ENCODE data around the gene DNAAF6.
"Not testable (repeated sequence)": the region's sequence is repeated elsewhere in the genome, so short reads cannot be mapped to it uniquely, and the experiment has no call there.

Gene DNAAF6

DNA sequence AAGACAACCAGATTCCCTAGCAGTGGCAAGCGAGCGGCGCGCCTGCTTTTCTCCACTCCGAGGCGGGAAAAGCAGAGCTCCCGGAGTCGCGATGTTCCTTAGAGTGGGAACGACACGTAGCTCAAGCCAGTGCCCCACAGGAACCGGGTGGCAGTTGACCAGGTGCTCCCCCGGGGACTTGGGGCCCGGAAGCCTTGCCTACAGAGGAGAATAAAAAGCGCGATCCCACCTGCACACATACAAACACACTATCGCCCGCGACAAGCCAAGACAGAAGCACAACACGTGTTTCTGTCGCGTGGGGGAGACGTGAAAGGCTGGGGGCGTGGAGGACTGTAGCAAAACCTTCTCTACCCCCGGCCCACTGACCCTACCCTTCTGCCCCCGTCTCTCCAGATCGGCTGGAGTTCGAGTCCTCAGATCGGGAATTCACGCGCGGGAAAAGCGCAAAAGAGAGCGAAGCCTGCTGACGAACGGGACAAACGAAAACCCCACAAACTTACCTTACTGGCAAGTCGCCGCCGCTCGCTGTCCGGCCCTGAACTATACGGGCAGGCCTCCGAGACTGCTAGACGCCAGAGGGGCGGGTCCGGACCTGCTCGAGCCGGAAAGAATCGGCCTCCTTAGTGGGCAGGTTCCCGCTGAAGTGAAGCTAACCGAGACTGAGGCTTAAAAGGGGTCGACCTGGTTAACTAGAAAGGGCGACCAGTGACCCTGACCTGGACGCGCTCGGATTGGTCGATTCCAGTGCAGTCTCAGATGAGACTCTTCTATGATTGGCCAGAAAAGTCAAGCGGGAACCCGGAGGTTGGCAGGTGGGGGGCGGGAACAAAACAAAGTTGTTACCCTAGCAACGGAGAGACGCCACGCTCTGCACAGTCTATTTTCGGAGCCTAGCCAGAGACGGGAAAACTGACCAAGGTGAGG is at the start of gene DNAAF6, which contains the start of gene NUP62CL:
Gene DNAAF6 (plus strand): TSS at position 842 of the 927 bp plus-strand sequence. CDS start 6,265 bp downstream, outside the sequence.
Gene NUP62CL (minus strand): TSS at position 664 of the 927 bp plus-strand sequence. CDS start 31,287 bp downstream, outside the sequence.
- DNase-seq (ENCODE audit: low read depth in 1 of 2, low spot score in 1 of 2), result peak; percentile 30 to 48

DNA sequence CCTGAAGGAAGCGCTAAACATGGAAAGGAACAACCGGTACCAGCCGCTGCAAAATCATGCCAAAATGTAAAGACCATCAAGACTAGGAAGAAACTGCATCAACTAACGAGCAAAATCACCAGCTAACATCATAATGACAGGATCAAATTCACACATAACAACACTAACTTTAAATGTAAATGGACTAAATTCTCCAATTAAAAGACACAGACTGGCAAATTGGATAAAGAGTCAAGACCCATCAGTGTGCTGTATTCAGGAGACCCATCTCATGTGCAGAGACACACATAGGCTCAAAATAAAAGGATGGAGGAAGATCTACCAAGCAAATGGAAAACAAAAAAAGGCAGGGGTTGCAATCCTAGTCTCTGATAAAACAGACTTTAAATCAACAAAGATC is 48.8 kb upstream of the DNAAF6 start:
- DNase-seq (ENCODE audit: low read depth in 1 of 2, low spot score in 1 of 2), result not testable (repeated sequence)

DNA sequence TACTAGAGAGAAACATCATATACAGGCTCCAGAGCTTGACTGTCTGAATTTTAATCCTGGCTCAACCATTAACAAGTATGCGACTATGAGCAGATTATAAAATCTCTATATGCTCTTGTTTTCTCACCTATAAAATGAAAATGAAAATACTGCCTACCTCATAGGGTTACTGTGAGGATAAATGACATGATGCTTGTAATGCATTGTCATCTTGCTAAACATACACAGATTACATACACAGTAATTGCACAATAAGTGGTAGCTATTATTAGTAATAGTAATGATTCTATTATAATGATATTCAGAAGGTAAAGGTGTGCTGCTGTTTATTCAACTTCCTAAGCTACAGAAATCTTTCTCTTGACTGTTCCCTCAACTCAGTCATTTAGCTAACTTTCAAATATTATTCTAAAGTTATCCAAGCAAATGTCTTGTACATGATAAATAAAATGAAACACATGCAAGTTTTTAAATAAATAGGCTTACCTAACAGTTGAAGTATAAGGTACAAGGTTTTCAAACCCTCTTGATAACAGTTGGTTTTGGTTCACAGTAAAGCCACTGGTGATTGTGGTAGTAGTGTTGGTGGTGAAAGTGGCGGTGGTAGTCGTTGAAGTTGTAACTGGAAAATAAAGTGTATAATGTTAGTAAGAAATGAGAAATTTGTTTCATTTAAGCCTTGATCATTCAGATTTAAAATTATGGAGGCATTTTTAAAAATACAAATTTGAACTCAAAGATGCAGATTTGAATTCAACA is 39.1 kb upstream of the DNAAF6 start:
- no peak for DNase-seq (ENCODE audit: low read depth in 1 of 2, low spot score in 1 of 2)

DNA sequence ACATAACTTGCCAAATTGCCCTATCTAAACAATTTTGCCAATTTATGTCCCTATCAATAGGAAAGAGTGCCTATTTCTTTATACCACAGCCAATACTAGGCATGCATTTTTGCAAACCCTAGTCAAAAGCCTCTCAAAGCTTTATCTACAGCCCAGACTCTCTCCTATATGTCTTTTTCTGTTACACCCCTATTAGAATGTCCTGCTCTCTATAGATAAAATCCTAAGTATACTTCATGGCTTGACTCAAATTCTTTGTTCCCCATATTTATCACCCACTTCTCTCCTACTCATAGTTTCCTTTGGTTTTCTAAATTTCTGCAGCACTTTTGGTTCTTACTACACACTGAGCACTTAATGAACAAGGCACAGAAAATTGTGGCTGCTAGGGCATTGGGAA is 38.2 kb upstream of the DNAAF6 start:
- no peak for DNase-seq (ENCODE audit: low read depth in 1 of 2, low spot score in 1 of 2)

DNA sequence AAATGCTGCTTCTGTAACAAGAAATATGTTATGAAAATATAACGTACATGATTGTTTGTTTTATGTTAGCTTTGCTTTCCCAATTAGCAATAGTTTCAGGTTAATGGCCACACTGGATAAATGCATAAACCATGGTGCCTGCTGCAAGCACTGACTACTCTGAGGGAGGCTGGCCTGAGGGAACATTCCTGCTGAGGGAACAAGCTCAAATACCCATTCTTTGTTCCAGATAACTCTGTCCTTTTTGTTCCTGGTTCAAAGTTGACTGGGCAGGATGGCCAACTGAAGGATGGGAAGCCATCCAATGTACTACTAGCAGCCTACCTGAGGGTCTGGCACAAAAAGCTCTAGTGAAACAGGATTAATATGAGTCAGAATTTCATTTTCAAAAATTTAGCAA is 37.7 kb upstream of the DNAAF6 start:
- no peak for DNase-seq (ENCODE audit: low read depth in 1 of 2, low spot score in 1 of 2)

DNA sequence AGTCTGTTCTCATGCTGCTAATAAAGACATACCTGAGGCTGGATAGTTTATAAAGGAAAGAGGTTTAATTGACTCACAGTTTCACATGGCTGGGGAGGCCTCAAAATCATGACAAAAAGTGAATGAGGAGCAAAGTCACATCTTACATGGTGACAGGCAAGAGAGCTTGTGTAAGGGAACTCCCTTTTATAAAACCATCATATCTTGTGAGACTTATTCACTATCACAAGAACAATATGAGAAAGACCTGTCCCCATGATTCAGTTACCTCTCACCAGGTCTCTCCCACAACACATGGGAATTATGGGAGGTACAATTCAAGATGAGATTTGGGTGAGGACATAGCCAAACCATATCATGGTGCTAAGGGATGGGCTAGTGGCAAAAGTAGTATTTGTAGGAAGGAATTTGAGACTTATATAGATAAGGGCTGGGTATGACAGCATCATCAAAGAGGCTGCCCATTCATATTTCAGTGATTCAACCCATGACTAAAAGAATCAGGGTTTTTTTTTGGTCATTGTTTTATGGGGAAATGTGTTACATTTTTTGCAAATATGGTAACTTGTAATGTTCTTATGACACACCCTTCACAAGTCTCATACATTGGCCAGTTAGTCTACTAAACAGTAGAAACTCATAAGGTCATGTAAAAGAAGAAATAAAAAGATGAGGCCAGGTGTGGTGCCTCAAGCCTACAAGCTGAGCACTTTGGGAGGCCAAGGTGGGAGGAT is 34.9 kb upstream of the DNAAF6 start:
- DNase-seq (ENCODE audit: low read depth in 1 of 2, low spot score in 1 of 2), result no peak

DNA sequence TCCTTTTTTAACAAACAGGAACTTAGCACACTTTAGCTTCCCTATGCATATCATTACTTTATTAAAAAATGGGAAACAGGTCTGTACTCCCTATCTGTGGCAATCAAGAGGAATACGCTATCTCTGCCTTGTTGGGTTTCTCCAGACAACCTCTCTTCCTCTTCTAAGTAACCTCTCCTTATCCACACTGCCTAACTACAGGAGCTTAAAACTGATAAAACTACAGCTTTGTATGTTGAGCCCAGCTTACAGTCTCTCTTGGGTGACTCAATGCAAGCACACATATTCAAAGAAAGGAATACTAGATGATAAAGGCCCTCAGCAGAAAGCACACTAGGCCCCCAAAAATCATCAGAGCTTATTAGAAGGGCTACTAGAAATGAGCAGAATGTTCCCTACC is 9.1 kb upstream of the DNAAF6 start:
- no peak for DNase-seq (ENCODE audit: low read depth in 1 of 2, low spot score in 1 of 2)

DNA sequence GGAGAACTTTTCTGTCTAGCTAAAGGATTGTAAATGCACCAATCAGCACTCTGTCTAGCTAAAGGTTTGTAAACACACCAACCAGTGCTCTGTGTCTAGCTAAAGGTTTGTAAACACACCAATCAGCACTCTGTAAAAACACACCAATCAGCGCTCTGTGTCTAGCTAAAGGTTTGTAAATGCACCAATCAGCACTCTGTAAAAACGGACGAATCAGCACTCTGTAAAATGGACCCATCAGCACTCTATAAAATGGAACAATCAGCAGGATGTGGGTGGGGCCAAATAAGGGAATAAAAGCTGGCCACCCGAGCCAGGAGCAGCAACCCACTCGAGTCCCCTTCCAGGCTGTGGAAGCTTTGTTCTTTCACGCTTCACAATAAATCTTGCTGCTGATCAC is 8.3 kb upstream of the DNAAF6 start:
- not testable (repeated sequence) for DNase-seq (ENCODE audit: low read depth in 1 of 2, low spot score in 1 of 2)

DNA sequence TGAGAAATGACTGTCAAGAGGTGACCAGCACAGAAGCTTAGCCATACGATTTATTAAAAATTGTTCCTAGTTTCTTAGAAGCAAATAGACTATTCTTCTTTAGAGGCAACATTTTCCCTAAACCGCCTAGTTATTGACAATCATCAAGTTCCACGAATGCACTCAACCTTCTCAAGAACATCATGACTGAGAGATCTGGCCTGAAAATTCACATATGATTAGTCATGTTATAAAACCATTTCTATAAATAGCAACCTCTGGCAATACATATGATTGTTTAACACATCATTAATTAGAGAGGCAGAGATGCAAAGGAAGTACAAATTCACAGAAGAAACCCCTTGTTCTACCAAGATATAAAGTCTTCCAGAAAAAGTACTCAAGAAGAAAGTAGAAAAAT is 6.9 kb upstream of the DNAAF6 start:
- no peak for DNase-seq (ENCODE audit: low read depth in 1 of 2, low spot score in 1 of 2)

DNA sequence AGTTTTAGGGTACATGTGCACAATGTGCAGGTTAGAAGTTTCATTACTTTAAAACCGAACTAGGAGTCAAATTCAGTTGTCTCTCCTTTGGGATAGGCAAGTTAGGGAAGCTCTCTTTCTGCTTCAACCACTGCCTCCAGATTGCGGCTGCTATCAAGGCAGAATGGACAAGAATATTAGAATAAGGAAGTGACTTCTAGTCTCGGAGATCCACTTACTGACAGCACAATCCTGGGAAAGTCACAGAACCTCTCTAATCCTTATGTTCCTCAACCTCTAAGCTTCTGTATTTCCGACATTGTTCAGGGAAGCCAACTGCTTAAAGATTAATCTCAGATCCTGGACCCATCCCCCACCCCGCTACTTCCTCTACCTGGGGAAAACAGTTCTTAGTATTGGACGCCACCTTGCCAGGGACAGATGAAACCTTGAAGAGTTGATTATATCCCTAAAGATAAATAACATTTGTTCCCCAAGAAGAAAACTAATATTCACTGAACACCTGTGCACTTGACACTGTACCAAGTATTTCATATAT is 2.3 kb upstream of the DNAAF6 start:
- no peak for DNase-seq (ENCODE audit: low read depth in 1 of 2, low spot score in 1 of 2)

DNA sequence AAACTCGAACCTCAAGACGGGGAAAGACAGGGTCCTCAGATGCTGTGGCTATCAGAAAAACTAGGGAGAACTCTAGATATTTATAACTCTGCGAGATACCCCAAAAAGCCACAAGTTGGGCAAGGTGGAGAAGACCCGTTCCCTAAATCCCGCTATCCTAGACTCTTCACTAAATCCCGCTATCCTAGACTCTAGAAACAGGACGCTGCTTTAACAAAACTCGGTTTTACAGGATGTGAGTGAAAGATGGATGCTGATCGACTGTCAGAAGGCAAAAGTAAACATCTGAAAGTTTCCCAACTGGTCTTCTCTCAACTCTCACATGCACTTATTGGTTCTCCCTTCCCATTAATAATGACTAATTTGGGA is 270 bp downstream of the DNAAF6 start:
- no peak for DNase-seq (ENCODE audit: low read depth in 1 of 2, low spot score in 1 of 2)

DNA sequence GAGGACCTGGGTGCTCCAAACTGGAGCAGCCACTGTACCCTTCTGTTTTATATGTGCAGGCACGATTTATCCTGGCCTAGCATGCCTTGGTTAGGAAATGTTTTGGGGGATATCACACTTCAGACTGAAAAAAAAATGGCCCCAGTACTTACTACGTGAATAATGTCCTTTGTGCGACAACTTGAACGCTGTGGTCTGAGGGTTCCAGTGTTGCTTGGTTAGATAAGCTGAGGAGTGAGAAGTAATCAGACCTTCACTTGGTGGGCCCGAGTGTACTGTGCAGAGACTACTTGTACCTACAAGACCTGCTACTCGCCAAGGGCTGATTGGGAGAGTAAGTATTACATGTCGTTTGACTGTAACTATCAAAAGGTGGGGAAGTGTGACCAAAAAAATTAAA is 678 bp downstream of the DNAAF6 start:
- DNase-seq (ENCODE audit: low read depth in 1 of 2, low spot score in 1 of 2), result no peak

DNA sequence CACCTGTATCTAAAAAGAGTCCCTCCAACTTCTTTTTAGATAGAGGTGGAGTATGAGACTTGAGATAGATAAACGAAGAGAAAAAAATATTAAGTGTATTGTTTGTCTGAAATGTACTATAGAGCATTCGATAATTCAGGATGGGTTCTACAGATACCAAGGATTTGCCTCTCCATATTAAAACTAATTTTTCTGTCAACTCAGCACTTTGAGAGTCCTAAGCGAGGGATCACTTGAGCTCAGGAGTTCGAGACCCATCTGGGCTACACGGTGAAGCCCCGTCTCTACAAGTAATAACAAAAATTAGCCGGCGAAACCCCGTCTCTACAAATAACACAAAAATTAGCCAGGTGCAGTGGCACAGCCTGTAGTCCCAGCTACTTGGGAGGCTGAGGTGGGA is 1.5 kb downstream of the DNAAF6 start:
- DNase-seq (ENCODE audit: low read depth in 1 of 2, low spot score in 1 of 2), result no peak

DNA sequence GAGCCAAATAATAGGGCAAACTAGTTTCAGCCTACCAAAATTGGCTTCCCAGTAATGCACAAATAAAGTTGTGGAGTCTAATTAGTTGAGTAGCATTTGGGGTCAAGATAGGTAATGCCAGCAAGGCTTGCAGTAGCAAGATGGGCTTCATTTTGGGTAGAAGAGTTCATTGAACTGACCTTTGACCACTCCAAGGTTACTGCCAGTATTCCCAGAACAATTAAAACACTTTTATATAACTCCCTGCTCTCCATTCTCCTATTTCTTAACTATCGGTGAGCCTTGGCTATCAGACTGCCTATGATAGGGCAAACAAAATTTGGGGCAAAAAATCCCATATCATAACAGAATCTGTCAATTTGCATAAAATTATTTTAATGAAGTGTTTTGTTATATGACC is 7.1 kb downstream of the DNAAF6 start:
- no peak for DNase-seq (ENCODE audit: low read depth in 1 of 2, low spot score in 1 of 2)

DNA sequence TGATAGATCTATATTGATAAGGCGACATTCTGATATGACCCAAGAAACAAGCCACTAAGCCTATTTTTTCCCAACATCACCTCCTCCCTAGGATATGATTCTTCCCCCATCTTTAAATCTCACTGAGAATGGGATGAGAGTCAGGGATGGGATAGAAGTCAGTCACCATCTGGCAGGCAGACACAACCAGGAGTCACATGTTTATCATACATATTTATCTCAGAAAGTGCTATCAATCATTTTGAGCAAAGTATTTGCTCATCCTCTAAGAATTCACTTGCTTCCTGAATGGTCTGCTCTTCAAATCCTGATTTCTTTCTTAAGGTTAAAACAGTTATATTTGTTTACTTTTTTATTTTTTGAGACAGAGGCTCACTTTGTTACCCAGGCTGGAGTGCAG is 20.3 kb downstream of the DNAAF6 start:
- DNase-seq (ENCODE audit: low read depth in 1 of 2, low spot score in 1 of 2), result no peak

DNA sequence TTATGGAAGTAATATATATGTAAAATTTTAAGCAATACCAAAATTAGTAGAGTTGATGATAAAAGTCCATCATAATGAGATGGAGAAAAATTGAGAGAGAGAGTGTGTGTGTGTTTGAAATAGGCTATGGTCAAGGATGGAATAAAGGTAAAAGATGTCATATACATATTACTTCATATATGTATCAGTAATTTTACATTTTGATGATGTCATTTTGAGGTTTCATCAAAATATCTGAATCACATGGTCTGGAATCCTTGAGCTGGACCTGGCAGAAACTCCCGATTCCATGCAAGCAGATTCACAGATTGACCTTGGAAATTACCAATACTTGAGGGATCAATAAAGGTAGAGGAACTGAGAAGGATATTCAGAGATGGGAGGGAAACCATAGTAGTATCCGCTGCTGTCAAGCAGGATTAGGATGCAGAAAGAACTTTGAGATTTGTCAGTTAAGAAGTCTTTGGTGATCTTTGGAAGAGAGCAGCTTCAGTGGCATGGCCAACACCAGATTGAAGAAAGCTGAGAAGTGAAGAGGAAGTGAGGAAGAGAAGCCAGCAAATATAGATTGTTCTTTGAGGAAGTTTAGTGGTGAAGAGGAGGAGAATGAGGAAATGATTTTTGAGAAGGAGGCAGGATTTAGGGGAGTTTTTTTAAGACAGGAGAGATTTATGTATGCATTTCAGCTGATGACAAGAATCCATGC is 21.5 kb downstream of the DNAAF6 start:
- DNase-seq (ENCODE audit: low read depth in 1 of 2, low spot score in 1 of 2), result no peak

DNA sequence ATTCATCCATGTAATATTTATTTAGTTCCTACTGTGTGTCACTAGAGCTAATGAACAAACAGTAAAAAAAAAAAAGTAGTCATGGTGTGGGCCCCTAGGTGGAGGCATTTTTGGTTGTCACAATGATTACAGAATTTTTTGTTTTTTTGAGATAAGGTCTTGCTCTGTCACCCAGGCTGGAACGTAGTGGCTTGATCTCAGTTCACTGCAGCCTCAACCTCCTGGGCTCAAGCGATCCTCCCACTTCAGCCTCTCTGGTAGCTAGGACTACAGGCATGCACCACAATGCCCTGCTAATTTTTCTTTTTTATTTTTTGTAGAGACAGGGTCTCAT is 22.0 kb downstream of the DNAAF6 start:
- DNase-seq (ENCODE audit: low read depth in 1 of 2, low spot score in 1 of 2), result no peak

DNA sequence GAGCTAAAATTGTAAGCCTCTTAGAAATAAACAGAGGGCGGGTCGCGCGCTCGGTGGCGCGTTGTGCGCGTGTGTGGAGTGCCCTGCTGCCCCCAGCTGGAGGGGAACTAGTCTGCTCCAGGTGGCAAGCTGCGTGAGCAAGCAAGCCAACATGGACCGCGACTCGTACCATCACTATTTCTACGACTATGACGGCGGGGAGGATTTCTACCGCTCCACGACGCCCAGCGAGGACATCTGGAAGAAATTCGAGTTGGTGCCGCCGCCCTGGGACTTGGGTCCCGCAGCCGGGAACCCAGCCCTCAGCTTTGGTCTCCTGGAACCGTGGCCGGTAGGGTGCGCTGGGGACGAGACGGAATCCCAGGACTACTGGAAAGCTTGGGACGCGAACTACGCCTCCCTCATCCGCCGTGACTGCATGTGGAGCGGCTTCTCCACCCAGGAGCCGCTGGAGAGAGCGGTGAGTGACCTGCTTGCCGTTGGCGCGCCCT is 66.1 kb downstream of the DNAAF6 start:
- DNase-seq (ENCODE audit: low read depth in 1 of 2, low spot score in 1 of 2), result no peak

DNA sequence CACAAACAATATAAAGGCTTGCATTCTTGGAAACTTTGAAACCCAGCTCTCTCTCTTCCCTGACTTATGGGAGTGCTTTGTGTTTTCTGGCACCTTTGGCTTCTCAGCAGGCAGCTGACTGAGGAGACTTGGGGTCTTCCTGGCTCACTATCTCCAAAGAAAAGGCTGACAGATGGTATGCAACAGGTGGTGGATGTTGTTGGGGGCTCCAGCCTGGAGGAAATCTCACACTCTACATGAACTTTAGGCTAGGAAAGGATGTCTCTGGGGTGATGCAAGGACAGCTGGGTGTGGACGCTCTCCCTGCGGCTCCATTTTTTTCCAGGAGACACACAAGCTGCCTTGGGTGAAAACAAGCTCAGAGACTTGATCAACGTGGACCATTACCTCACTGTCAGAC is 67.4 kb downstream of the DNAAF6 start:
- no peak for DNase-seq (ENCODE audit: low read depth in 1 of 2, low spot score in 1 of 2)

DNA sequence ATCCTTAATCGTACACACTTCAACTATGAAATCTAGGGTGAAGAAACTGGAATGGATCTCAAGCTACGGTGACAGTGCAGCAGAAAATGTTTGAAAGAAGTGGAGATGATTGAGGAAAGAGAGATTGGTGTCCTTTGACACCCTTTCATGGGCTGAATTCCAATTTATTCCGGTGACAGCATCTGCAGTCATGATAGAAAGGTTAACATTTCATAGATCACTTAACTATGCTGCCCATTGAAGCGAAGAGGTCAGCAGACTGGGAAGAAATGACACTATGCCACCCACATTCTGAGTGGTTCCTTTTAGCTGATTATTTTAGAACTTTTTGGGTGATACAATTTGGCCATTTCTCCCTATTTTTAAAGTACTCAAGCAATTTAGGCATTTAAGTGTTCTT is 82.3 kb downstream of the DNAAF6 start:
- DNase-seq (ENCODE audit: low read depth in 1 of 2, low spot score in 1 of 2), result no peak

DNA sequence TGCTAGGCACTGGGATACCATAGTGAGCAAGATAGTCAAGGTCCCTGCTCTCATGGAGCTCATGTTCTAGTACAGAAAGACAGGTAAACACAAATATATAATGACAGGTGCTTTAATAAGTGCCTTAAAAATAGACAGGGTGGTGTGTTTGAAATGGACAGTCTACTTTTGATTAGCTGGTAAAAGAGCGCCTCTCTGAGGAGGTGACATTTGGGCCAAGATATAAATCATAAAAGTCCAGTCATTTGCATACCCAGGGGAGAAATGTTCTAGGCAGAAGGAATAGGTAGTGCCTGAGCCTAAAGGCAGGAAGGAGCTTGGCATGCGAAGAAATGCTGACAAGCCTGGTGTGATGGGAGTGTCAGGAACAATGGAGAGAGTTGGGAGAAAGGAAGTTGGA is 83.6 kb downstream of the DNAAF6 start:
- no peak for DNase-seq (ENCODE audit: low read depth in 1 of 2, low spot score in 1 of 2)

Measured in activated CD4-positive, alpha-beta T cell treated with anti-CD3 and anti-CD28 coated beads, Interleukin-2, amount 50 U/mL, for 24 hours (primary cell).